ENCODE results near the gene PRDX1. TPM values are rescaled to one million over a fixed set of nuclear protein-coding genes. Genes with fewer than 3 reads are reported as not detected.

The PRDX1 gene
- total and polyA plus RNA-seq, 2 of the 8 experiments (the other 6 are each of a cell fraction or from before 2014, with no cell fraction given): 1,165 to 1,418 TPM

DNA sequence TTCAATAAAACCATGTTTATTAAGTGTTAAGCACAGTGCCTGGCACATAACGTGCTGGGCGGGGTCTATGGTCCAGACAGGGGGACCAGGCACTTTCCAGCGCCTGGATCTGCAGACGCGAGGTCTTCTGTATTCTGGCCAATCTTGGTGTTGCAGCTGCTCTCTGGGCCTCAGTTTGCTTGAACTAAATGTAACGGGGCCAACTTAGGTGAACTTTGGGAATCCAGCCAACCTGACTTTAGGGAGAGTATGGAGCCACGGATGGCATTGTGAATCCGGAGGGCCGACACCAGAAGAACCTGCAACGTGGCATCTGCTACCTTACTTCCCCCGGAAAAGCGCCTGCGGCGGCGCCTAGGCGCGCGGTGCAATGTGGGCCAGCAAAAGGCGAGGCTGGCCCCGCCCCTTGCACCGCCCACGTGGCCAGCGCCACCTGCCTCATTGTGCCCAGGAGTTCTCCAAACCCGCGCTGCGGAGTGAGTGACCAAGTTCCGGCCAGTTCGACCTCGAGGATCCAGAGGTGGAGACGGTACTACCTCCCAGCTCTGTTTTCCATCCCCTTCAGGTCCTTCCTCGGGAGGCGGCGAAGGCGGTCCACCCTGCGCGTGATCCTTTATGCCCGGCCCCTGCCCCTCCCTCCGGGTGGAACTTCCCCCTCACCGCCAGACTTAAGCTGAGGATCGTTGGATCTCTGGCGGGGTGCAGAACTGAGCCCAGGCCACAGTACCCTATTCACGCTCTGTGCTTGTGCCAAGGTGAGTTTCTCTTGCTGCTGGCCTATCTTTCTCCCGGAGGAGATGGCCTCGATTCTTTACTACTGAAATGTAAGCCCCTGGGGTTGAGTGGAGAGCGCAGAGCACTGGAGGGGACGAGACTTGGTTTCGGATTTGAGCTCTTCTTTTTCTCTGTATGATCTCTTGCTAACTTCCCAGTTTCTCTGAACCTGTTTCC is 29.0 kb upstream of the PRDX1 start, which contains the start of gene AKR1A1 (continued):
- no peak for TF ChIP-seq ASH2L (IDR thresholded peaks at IDR 0.05; ENCODE audit: low read length)
- no peak for TF ChIP-seq BRCA1 (IDR thresholded peaks at IDR 0.05; ENCODE audit: low read depth, low read length)
- TF ChIP-seq HDAC6 (IDR thresholded peaks at IDR 0.05; ENCODE audit: low read depth, low read length): no peak
- peak; percentile 76 for TF ChIP-seq TAF7 (optimal IDR thresholded peaks at IDR 0.05; ENCODE audit: borderline replicate concordance, low read depth, low read length)

Measured in H1 (cell line).